Measurements from ENCODE around the gene DSCAML1. TPM values are rescaled to one million over a fixed set of nuclear protein-coding genes. Genes with fewer than 3 reads are reported as not detected.

Gene DSCAML1
- total and polyA plus RNA-seq, 9 of the 15 experiments (the other 6 are each of a cell fraction or from before 2014, with no cell fraction given): not detected

DNA sequence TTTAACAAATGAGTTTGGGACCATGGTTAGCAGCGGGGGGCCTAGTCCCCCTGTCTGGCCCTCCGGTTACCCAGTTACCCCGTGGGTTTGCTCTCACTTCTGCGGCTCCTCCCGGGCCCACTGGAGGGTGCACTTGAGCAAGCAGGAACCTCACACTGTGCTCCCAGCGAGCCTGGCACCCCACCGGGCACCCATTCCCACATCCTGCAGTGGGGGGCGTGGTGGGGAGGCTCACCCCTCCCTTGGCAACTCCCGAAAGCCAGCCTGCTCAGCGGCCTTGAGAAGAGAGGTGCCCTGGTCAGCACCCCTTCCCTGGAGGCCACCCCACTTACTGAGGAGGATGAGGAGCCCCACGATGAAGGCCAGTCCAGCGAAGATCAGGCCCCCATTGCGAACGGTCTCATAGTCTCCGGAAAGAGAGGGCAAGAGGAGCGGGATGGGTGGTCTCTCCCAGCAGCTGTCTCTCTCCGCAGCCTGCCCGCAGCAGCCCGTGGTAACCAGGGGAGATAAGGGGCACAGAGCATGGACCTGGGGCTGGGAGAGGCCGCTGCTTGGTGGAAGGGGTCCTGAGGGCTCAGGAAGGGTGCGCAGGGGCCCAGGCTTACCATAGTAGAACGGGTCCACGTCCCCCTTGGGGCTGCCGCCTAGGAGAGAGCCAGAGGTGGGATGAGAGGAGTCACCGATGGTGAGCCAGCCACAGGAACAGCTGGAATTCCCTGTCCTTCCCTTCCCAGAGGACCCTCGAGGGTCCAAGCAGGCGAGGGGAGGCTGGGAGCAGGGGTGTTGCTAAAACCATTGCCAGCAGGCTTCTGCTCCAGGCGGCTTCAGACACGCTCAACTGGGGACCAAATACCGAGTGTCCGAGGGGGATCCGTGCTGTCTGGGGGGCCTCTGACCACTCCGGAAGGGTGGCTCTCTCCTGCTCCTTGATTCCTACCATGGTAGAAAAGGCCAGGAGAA lies 25.3 kb upstream of the DSCAML1 start (continued):
- TF ChIP-seq, protein P1, sequence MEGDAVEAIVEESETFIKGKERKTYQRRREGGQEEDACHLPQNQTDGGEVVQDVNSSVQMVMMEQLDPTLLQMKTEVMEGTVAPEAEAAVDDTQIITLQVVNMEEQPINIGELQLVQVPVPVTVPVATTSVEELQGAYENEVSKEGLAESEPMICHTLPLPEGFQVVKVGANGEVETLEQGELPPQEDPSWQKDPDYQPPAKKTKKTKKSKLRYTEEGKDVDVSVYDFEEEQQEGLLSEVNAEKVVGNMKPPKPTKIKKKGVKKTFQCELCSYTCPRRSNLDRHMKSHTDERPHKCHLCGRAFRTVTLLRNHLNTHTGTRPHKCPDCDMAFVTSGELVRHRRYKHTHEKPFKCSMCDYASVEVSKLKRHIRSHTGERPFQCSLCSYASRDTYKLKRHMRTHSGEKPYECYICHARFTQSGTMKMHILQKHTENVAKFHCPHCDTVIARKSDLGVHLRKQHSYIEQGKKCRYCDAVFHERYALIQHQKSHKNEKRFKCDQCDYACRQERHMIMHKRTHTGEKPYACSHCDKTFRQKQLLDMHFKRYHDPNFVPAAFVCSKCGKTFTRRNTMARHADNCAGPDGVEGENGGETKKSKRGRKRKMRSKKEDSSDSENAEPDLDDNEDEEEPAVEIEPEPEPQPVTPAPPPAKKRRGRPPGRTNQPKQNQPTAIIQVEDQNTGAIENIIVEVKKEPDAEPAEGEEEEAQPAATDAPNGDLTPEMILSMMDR (IDR thresholded peaks at IDR 0.05 in 2 of 3, conservative IDR thresholded peaks at IDR 0.05 in 1 of 3; ENCODE audit: insufficient read depth in 2 of 3, low read depth in 1 of 3, low read length in 3 of 3): peak; percentile 66 to 70 (median 68)
- no peak for TF ChIP-seq U2AF2 (optimal IDR thresholded peaks at IDR 0.05; ENCODE audit: low read depth, low read length)
- no peak for TF ChIP-seq HNRNPLL (IDR thresholded peaks at IDR 0.05; ENCODE audit: low read depth, low read length, poor library complexity, severe bottlenecking)
- TF ChIP-seq, protein P2, sequence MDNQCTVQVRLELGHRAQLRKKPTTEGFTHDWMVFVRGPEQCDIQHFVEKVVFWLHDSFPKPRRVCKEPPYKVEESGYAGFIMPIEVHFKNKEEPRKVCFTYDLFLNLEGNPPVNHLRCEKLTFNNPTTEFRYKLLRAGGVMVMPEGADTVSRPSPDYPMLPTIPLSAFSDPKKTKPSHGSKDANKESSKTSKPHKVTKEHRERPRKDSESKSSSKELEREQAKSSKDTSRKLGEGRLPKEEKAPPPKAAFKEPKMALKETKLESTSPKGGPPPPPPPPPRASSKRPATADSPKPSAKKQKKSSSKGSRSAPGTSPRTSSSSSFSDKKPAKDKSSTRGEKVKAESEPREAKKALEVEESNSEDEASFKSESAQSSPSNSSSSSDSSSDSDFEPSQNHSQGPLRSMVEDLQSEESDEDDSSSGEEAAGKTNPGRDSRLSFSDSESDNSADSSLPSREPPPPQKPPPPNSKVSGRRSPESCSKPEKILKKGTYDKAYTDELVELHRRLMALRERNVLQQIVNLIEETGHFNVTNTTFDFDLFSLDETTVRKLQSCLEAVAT (IDR thresholded peaks at IDR 0.05): no peak
- TF ChIP-seq, protein P3, sequence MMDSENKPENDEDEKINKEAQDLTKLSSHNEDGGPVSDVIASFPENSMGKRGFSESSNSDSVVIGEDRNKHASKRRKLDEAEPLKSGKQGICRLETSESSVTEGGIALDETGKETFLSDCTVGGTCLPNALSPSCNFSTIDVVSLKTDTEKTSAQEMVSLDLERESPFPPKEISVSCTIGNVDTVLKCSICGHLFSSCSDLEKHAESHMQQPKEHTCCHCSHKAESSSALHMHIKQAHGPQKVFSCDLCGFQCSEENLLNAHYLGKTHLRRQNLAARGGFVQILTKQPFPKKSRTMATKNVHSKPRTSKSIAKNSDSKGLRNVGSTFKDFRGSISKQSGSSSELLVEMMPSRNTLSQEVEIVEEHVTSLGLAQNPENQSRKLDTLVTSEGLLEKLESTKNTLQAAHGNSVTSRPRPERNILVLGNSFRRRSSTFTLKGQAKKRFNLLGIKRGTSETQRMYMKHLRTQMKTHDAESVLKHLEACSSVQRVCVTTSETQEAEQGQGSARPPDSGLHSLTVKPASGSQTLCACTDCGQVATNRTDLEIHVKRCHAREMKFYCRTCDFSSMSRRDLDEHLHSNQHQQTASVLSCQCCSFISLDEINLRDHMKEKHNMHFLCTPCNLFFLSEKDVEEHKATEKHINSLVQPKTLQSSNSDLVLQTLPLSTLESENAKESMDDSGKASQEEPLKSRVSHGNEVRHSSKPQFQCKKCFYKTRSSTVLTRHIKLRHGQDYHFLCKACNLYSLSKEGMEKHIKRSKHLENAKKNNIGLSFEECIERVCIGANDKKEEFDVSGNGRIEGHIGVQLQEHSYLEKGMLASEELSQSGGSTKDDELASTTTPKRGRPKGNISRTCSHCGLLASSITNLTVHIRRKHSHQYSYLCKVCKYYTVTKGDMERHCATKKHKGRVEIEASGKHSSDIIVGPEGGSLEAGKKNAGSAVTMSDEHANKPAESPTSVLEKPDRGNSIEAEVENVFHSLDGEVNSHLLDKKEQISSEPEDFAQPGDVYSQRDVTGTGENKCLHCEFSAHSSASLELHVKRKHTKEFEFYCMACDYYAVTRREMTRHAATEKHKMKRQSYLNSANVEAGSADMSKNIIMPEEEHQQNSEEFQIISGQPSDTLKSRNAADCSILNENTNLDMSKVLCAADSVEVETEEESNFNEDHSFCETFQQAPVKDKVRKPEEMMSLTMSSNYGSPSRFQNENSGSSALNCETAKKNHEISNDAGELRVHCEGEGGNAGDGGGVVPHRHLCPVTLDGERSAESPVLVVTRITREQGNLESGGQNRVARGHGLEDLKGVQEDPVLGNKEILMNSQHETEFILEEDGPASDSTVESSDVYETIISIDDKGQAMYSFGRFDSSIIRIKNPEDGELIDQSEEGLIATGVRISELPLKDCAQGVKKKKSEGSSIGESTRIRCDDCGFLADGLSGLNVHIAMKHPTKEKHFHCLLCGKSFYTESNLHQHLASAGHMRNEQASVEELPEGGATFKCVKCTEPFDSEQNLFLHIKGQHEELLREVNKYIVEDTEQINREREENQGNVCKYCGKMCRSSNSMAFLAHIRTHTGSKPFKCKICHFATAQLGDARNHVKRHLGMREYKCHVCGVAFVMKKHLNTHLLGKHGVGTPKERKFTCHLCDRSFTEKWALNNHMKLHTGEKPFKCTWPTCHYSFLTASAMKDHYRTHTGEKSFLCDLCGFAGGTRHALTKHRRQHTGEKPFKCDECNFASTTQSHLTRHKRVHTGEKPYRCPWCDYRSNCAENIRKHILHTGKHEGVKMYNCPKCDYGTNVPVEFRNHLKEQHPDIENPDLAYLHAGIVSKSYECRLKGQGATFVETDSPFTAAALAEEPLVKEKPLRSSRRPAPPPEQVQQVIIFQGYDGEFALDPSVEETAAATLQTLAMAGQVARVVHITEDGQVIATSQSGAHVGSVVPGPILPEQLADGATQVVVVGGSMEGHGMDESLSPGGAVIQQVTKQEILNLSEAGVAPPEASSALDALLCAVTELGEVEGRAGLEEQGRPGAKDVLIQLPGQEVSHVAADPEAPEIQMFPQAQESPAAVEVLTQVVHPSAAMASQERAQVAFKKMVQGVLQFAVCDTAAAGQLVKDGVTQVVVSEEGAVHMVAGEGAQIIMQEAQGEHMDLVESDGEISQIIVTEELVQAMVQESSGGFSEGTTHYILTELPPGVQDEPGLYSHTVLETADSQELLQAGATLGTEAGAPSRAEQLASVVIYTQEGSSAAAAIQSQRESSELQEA (IDR thresholded peaks at IDR 0.05; ENCODE audit: low read depth): no peak
- TF ChIP-seq ZKSCAN8 (CRISPR knock-in tag; IDR thresholded peaks at IDR 0.05): no peak
- no peak for TF ChIP-seq BDP1 (IDR thresholded peaks at IDR 0.05; ENCODE audit: insufficient read depth, insufficient read length)
- no peak for TF ChIP-seq SP1 (CRISPR knock-in tag; IDR thresholded peaks at IDR 0.05)
- no peak for TF ChIP-seq ZSCAN32 (CRISPR knock-in tag; IDR thresholded peaks at IDR 0.05)

Measured in K562 (cell line).